Astrocyte (in vitro differentiated cells and primary cell): ENCODE results near the gene SPART.

ENCODE experiments used
- EZH2 ChIP-seq: IDR thresholded peaks from 2 replicates; pipeline ENCODE4 v1.6.1; 2012; ENCODE audit warnings: mild to moderate bottlenecking, low read length, inconsistent platforms; ENCODE audit not compliant: insufficient read depth
- TF ChIP-seq, protein P1 (sequence below): IDR thresholded peaks from 2 replicates; pipeline ENCODE4 v1.5.1; 2011; ENCODE audit warnings: low read depth, mild to moderate bottlenecking, inconsistent platforms, low read length, moderate library complexity; ENCODE audit not compliant: insufficient read depth

DNA sequence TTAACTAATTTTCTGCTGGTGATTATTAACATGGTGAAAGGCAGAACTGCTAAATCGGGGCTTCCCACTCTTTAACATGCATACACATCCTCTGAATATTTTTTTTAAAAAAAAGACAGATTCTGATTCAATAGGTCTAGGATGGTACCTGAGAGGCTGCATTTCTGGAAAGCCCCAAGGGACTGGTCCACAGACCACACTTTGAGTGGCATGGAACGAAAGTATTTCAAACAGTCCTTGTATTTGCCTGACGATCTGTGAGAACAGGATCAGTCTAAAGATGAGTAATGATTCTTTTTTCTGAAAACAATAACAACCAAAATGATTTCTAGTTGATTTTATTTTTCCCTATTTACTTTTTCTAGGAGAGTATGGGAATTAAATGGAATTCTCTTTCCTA is 16.7 kb upstream of the SPART start:
- TF ChIP-seq, protein P1, sequence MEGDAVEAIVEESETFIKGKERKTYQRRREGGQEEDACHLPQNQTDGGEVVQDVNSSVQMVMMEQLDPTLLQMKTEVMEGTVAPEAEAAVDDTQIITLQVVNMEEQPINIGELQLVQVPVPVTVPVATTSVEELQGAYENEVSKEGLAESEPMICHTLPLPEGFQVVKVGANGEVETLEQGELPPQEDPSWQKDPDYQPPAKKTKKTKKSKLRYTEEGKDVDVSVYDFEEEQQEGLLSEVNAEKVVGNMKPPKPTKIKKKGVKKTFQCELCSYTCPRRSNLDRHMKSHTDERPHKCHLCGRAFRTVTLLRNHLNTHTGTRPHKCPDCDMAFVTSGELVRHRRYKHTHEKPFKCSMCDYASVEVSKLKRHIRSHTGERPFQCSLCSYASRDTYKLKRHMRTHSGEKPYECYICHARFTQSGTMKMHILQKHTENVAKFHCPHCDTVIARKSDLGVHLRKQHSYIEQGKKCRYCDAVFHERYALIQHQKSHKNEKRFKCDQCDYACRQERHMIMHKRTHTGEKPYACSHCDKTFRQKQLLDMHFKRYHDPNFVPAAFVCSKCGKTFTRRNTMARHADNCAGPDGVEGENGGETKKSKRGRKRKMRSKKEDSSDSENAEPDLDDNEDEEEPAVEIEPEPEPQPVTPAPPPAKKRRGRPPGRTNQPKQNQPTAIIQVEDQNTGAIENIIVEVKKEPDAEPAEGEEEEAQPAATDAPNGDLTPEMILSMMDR, result no peak
- no peak for TF ChIP-seq EZH2
